Measurements from ENCODE around the gene RAB7A.

Gene RAB7A

DNA sequence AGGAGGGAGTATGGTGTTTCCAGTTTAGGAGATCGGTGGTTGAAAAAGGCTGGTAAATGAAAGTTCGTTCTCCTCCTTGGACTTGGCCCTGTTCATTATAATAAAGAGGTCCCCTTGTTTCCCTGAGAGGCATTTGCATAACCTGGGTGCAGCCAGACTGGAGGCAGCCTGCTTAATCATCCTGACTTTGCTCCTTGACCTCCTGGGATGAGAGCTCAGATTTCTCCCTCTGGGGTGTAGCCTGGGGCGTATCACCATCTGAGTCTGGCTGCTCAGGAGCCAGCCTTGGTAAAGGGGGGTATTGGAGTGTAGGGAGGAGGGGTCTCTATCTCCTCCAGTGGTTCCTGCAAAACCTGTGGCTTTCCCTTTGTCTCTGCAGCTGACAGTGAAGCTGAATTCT lies 132.2 kb downstream of the RAB7A start:
- H3K4me3 ChIP-seq (ENCODE audit: insufficient read depth, low read depth, low read length, poor library complexity, severe bottlenecking), result no peak overlapping the region
- H3K4me1 ChIP-seq (ENCODE audit: control insufficient read depth, insufficient read depth, low read length, poor library complexity, severe bottlenecking), result no peaks in the 10 kb centered on the region

DNA sequence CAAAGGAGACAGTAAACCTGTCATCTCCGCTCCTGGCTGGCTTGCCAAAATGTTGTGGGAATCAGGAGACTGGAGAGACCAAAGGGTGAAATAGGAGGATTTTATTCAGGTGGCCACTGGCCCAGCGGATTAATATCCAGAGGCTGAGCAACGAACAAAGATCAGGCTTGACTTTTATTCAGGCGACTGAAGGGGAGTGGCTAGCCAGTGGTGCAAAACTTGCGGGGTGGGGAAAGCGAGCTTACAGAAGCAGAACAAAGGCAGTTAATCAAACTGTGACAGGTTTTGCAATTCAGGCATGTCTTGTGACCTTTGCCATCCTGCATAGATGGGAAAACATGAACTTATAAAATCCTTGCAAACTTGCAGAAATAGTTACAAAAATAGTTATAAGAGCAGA lies 133.6 kb downstream of the RAB7A start:
- H3K4me3 ChIP-seq (ENCODE audit: insufficient read depth, low read depth, low read length, poor library complexity, severe bottlenecking), result no peak overlapping the region
- H3K4me1 ChIP-seq (ENCODE audit: control insufficient read depth, insufficient read depth, low read length, poor library complexity, severe bottlenecking), result no peaks in the 10 kb centered on the region
- peaks cover 10% of the 10 kb centered on the region for H3K9me3 ChIP-seq (ENCODE audit: control insufficient read depth, low read length)
- H3K27ac ChIP-seq (ENCODE audit: insufficient read depth, low read length, poor library complexity, severe bottlenecking), result no peak overlapping the region
- no peaks in the 10 kb centered on the region for H3K36me3 ChIP-seq (ENCODE audit: control insufficient read depth, insufficient read depth, low read length)
- no peaks in the 10 kb centered on the region for H3K27me3 ChIP-seq (replicated peaks; ENCODE audit: control insufficient read depth, insufficient read depth, low read length, poor library complexity, severe bottlenecking)
- no peak for DNase-seq

More for the DNA sequence above, 132.2 kb downstream of the RAB7A start:
- H3K27me3 ChIP-seq (replicated peaks; ENCODE audit: control insufficient read depth, insufficient read depth, low read length, poor library complexity, severe bottlenecking), result no peaks in the 10 kb centered on the region
- no peaks in the 10 kb centered on the region for H3K36me3 ChIP-seq (ENCODE audit: control insufficient read depth, insufficient read depth, low read length)
- no peak for DNase-seq
- peaks cover 14% of the 10 kb centered on the region for H3K9me3 ChIP-seq (ENCODE audit: control insufficient read depth, low read length)
- no peak overlapping the region for H3K27ac ChIP-seq (ENCODE audit: insufficient read depth, low read length, poor library complexity, severe bottlenecking)

DNA sequence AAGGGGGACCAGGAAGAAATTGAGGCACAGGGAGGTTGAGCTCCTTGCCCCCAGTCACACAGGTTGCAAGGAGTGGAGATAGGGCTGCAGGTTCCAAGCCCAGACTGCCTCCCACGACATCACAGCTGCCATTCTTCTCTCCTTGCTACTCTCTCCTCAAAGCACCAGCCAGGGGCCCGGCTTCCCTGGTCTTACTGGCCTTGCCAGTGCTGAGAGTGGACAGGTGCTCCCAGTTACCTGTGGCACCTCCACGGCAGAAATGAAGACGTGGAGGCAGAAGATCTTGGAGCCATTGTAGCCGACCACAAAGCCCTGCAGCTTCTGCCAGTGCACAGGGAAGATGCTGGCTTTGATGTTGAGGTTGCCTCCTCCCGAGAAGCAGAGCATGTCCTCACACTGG lies 135.5 kb downstream of the RAB7A start:
- Histone ChIP-seq H3K4me3 (ENCODE audit: insufficient read depth, low read depth, low read length, poor library complexity, severe bottlenecking) (no peak overlapping the region), H3K4me1 (ENCODE audit: control insufficient read depth, insufficient read depth, low read length, poor library complexity, severe bottlenecking) (no peaks in the 10 kb centered on the region), H3K27me3 (replicated peaks; ENCODE audit: control insufficient read depth, insufficient read depth, low read length, poor library complexity, severe bottlenecking) (no peaks in the 10 kb centered on the region), H3K27ac (ENCODE audit: insufficient read depth, low read length, poor library complexity, severe bottlenecking) (no peak overlapping the region), H3K36me3 (ENCODE audit: control insufficient read depth, insufficient read depth, low read length) (no peaks in the 10 kb centered on the region), H3K9me3 (ENCODE audit: control insufficient read depth, low read length) (peaks cover 10% of the 10 kb centered on the region)
- no peak for DNase-seq

DNA sequence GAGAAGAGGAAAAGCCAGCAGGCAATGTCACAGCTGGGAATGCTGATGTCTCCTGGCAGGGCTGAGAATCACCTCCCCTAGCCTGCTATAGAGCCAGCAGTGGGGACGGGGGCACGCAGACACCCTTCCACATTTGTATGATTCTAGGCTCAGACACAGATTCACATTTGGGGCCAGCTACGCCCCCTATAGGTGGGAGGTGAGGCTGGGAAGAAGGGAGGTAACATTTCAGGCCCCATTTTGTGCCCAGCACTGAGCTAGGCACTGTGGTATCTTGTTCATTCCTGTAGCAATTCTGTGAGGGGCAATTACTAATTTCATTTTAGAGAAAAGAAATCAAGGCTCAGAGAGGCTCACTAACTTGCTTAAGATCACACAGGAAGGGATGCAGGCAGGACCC lies 137.6 kb downstream of the RAB7A start:
- DNase-seq, result no peak
- Histone ChIP-seq H3K27ac (ENCODE audit: insufficient read depth, low read length, poor library complexity, severe bottlenecking) (no peak overlapping the region), H3K27me3 (replicated peaks; ENCODE audit: control insufficient read depth, insufficient read depth, low read length, poor library complexity, severe bottlenecking) (no peaks in the 10 kb centered on the region), H3K36me3 (ENCODE audit: control insufficient read depth, insufficient read depth, low read length) (no peaks in the 10 kb centered on the region), H3K4me1 (ENCODE audit: control insufficient read depth, insufficient read depth, low read length, poor library complexity, severe bottlenecking) (no peaks in the 10 kb centered on the region), H3K9me3 (ENCODE audit: control insufficient read depth, low read length) (peaks cover 10% of the 10 kb centered on the region), H3K4me3 (ENCODE audit: insufficient read depth, low read depth, low read length, poor library complexity, severe bottlenecking) (no peak overlapping the region)

All from effector memory CD4-positive, alpha-beta T cell (primary cell).